HG03066 (cell line): ENCODE data around the gene MC2R.
A peak's percentile ranks its signal among the peaks of the same experiment; 100 is the strongest.
"Not testable (repeated sequence)": the region's sequence is repeated elsewhere in the genome, so short reads cannot be mapped to it uniquely, and the experiment has no call there.

ENCODE experiments used
- ATAC-seq: cut with Tn5 transposase; IDR thresholded peaks from one replicate; pipeline ENCODE4 v1.9.1; 2021; ENCODE audit warnings: low read depth; ENCODE audit not compliant: unreplicated experiment

Gene MC2R

DNA sequence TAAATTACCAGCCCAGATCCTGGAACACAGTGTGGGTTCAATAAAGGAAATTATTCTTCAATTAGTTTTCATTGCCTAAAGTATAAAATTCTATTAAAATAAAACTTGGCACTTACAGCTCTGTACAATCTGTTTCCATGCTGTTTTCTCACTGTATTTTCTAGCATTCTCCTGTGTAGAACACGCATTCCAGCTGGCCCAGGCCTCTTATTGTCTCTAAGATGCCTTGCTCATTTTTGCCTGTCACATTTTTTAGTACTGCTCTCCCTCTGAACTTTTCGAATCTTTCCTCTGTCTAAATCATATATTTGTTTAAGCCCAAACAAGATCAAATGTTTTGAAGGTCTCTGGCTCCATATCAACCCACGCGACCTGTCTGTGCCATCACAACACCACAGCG, 20.8 kb downstream of the MC2R start:
- no peak for ATAC-seq

DNA sequence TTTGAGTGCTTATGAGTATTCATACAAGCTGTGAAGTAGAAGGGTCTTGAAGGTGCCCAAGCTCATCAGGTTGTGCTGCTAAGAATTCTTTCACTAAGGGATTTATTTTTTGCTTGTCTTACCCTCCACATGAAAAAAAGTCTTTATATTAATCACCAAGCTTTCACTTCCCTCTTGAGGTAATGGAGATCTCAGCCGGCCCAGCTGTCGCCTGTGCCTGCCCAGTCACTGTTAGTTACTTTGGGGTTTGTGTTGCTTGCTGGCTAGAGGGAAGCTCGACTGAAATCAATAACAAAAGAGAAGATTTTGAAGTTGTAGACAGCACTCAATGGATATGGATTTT, 21.9 kb downstream of the MC2R start:
- peak; percentile 96 for ATAC-seq

DNA sequence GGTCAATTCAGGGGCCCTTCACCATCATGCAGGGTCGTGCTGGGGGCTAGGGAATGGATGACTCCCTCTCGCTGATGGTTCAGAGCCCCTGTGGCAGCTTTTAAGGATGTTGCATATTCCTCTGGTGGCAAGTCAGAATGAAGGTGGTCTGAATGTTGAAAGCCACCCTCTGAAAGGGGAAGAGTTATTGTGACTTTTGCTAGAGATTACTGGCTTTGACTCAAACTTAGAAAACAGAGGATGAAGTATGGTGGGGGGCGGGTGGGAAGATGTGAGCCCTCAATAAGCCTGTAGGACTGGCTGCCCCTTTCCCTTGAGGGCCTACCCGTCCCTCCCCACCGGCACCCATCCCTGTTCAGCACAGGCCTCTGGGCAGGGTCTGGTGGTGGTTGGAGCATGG, 23.2 kb downstream of the MC2R start:
- no peak for ATAC-seq

DNA sequence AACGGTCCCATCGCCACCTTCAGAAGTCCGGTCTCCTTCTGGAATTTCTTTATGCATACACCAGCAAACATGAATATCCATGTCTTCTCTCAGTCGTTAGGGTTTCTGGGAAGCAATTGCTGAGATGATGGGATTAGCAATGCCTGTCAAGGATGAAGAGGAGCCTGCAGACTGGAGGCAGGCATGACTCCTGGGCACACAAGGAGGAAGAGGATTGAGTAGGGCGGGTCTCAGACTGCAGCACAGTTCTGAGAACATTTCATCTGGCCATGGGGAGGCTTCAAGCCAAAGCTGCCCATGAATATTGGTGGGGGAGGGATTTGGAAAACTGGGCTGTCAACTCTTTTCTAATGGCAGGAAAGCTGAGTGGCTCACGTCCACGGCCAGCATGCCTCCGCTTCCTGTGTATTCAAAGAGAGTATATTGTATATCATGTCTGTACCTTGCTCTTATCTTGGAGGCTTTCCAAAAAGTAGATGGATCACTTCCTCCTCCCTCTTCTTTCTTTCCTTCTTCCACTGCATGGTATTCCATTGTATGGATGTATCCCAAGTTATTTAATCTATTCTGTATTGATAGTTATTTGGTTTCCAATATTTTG, 24.5 kb downstream of the MC2R start:
- ATAC-seq = no peak

DNA sequence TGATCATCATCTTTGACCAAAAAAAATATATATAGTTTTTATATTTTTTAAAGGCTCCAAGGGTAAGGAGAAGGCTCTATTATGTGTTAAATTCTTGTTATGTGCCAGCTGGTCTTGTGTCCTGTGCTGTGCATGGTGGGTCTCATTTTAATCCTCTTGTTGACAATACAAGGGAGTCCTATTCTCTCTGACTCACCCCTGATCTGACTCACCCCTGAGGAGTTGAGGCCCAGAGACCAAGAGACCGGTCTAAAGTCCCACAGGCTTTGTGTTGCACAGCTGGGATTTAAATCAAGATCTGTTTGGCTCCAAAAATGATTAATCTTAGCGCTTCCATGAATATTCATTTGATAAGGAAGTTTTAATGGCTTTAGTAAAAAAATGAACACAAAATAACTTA, 25.7 kb downstream of the MC2R start:
- ATAC-seq = no peak

DNA sequence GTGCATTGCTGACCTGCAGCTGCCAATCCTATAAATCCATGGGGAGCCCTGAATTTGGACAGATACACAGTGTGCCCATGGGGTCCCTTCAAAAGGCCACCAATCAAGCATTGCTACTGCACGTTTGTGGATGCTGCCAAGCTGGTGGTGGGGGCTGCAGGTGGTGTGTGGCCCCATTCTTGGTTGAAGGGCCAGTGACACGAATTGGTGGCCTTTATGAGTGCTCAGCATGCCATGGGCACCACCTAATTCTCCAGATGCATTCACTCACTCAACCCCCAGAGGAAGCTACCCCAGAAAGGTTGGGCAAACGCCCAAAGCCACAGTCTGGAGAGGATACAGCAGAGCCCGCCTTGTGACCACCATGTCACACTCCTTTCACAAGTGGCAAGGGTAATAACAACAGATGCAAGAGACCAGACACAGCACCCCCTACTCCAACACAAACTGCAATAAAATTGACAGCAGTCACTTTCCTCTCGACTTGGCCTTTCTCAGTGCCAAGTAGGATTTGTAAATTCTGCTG, 27.1 kb downstream of the MC2R start:
- no peak for ATAC-seq

DNA sequence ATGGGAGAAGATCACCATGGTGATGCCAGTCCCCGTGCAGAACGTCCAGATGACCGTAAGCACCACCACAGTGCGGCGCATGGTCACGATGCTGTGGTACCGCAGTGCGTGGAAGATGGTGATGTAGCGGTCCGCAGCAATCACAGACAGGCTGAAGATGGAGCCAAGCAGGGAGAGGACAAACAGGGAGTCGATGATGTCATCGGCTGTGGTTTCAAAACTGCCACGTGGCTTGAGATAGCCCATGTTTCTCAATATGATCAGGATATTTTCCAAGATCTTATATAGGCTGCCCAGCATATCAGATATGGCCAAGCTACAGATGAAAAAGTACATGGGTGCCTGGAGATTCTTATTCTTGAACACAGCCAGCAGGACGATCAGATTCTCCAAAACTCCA, 30.3 kb downstream of the MC2R start:
- ATAC-seq = no peak

DNA sequence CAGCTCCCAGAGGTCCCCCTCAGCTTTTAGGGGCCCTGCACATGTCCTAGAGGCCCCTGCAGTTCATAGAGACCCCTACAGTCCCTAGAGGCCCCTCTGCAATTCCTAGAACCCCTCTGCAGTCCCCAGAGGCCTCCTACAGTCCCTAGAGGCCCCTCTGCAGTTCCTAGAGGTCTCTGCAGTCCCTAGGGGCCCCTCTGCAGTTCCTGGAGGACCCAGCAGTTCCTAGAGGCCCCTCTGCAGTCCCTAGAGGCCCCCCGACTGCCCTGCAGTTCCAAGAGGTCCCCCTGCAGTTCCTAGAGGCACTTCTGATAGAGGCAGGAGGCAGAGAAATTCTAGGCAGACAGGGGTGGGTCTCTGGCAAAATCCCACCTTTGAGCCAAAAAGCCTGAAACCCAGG, 35.4 kb downstream of the MC2R start:
- ATAC-seq = no peak

DNA sequence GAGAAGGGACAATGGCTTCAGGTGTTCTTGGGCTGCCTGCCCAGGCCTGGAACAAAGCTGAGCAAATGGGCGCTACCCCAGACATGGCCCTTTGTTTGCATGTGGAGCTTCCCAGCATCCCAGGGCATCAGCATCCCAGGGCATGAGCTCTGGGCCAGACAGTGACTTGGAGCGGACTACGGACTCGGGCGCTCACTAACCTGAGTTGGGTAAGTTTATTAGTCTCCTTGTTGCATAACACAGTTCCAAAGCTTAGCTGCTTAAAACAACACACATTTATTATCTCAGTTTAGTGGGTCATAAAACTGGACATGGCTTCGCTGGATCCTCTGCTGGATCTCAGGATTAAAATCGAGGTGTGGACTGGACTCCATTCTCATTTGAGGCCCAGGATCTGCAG, 35.8 kb downstream of the MC2R start:
- ATAC-seq = no peak

DNA sequence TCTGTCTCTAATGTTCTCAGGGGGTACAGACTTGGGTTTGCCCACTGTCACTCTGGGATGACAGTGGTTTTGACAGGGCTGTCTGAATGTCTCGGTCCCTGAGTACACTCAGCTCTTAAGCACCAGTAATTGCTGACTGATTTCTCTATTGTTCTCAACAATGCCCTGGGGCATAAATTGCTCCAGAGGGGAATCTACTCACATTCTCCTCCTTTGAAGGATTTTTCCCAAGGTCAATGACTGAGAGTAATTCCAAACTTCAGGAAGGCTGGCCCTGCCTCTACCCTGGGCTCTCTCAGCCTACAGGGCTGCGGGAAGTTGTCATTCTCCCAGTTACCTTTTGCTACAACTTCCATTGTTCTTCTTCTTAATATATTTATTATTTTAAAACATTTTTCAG, 36.5 kb downstream of the MC2R start:
- ATAC-seq = no peak

DNA sequence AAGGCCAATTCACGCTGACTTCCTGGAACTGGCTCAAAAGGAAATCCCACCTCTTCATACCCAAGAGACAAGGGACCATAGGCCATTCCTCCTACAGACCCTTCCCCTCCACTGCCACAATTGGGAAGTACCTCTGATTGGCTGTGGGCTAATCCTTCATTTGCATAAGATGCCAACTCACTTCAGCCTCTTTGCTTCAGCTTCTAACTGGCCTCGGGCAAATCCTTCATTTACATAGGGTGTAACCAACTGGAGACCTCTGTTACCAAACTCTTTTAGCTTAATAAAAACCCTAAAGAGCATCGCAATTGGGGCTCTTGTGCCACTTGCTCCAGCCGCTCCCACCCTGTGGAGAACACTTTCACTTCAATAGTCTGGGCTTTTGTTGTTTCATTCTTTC, 38.2 kb downstream of the MC2R start:
- no peak for ATAC-seq

DNA sequence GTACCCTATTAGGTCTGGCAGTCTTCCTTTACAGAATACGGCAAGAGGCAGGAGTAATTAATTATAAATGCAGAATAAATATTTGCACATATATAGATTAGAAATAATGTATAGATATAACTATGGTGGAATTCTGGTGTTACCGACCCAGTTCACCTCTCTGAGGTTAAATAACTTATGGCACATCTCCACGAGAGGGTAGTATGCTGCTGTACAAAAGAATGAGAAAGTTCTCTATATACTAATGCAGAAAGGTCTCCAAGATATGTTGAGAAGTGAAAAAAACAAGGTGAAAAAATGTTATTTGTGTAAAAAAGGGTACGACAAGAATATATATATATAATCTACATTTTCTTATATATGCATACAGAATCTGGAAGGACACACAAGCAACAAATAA, 40.8 kb downstream of the MC2R start:
- ATAC-seq = no peak

DNA sequence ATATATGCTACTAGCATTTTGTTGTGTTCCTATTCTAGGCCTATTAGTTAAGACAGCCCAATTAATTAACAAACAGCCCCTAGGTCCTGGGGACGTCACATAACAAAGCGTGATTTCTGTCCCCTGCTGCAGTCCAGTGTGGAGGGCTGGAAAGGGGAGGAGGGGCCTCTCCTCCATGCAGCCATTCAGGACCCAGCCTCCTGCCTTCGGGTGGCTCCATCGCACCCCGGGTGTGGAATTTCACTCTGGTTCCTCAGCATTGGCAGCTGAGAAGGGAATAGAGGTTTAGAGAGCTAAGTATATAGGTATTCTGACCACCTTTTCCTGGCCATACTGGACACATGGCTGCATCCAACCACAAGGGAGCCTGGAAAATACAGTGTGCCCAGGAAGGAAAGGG, 42.4 kb downstream of the MC2R start:
- no peak for ATAC-seq

DNA sequence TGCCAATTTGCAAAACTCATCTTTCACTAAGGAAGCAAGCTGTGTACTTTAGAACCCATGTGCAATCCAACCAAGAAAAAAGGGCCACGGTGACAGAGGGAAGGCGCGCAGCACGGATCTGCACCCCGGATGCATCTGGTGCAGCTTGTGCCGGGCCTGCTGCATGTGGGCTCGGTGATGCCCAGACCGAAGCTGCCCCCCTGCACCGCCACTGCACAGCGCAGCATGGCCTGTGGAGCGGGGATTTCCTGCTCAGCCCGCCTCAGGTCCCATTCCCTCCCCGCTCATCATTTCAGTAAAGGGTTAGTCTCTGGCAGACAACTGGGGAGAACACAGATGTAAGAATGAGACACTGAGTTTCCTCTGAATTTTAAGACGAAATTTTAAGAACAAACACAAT, 43.0 kb downstream of the MC2R start:
- no peak for ATAC-seq

DNA sequence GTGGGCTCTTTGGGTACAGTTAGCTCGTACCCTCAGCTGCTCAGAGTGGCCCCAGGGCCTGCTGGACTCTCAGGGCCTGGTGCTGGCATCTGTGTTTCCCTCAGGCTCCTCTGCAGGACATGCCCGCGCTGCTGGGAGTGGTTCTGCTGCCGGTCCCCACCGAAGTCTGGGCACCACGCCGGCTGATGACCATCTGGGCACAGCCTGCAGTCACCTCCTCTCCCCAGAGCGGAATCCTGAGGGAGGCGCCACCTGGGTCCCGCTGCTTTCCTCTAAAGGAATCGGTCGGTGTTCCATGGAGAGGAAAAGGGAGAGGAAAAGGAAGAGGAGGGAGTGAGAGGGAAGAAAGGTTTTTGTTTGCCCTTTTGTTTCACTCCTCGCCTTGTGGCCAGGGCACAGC, 43.6 kb downstream of the MC2R start:
- no peak for ATAC-seq

DNA sequence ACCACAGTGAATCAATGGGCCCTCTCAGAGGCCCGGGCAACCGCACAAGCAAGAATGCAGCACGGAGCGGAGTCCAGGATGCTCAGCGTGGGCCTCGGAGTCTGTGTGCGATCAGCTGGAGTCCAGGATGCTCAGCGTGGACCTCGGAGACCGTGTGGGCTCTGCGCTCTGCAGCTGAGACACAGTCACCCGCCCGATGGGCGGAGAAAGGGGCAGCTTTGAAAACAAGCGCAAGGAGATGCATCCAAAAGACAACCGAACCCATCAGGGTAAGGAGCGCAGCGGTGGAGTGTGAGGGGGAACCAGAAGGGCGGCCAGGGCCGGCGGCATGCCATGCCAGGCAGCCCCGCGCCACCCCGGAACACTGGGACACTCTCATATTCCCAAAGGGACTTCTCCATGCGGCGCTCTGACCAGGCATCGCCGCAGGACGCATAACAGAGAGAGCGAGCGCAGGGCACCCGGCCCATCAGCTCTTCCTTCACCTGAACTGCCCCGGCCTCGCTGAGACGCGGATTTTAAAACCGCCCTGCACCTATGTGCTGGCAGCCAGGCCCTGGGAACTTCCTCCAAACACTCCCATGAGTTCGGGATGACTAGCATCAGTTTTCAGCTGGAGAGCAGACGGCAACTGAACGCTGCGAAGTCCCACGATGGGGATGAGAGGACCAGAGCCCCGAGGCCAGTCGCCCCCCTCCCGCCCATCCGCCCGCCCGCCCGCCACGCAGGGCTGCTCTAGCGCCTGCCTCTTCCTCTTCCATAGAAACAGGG, 46.6 kb downstream of the MC2R start:
- ATAC-seq = no peak

DNA sequence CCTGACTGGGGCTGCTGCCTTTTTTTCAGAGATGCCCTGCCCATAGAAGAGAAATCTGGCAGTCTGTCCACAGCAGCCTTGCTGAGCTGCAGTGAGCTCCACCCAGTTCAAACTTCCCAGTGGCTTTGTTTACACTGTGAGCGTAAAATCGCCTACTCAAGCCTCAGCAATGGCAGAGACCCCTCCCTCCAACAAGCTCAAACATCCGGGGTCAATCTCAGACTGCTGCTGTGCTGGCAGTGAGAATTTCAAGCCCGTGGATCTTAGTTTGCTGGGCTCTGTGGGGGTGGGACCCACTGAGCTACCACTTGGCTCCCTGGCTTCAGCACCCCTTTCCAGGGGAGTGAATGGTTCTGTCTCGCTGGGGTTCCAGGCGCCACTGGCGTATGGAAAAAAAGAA, 52.4 kb downstream of the MC2R start:
- not testable (repeated sequence) for ATAC-seq

DNA sequence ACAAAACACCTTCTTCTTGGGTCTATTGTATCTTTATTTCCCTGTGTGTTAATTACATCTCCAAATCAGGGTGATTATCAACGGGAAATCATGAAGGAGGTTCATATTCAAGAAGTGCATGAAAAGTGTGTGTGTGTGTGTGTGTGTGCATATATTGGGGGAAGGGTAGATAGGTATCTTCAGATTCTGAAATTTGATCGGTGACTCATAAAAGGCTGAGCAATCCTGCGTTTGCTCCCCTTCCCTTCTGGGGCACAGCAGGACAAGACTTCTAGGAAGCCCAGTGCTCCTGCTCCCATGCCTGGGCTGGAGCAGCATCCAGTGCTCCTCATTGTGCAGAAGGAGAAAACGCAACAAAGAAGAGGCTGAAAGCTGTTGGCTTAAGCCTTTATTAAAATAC, 65.5 kb downstream of the MC2R start:
- no peak for ATAC-seq

DNA sequence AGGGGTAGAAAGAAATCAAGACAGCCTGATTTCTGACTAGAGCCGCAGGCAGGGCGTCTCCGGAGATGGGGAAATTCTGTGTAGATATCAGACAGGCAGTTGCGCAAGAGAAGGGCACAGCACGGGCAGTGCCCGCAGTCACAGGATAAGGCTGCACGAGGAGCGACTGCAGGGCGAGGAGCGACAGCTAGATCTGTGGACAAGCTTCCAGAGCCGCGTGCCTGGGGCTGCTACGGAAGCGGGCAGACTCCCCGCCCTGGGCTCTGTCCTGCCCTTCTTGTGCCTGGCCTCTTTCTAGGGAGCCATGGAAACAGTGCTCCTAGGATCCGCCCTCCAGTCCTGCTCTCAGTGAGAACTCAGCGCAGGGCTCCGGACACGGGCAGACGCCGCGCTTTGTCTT, 78.8 kb downstream of the MC2R start:
- no peak for ATAC-seq

DNA sequence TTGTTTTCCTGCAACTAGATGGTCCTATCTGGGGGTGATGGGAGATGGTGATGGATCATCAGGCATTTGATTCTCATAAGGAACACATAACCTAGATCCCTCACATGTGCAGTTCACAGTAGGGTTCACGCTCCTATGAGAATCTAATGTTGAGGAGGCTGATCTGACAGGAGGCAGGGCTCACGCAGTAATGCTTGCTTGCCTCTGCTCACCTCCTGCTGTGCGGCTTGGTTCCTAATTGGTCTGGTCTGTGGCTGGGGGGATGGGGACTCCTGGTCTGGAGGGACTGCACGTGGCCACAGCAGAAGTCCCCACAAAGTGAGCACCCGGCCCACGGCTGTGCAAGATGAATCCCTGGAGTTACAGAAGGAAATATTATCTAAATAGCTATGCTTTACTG, 80.1 kb downstream of the MC2R start:
- ATAC-seq = no peak

DNA sequence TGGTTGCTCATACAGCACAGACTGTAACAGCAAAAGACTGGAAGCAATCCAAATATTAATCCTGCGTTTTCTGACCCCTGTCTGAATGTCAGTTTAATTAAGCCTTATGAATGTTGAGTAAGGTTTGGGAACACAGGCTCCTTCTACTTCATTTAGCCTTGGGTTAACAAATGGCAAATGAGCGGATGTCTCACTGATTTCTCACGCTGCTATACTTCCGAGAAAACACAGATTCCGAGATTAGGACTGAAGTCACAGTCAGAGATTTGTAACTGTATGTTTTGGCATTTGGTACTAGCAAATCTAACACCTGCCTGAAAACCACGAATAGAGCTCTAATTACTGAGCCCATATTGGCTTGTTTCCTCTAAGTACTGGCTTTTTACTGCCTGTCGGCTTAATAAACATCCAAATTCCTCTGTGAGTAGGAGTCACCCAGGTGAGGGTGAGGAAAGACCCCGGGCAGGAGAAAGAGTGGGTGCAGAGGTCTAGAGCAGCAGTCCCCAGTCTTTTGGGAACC, 80.8 kb downstream of the MC2R start:
- no peak for ATAC-seq
